Panc1 (cell line): ENCODE results near the gene MEGF8. TPM values are rescaled to one million over a fixed set of nuclear protein-coding genes. Genes with fewer than 3 reads are reported as not detected.

Experiments used
- ATAC-seq: fragments of 200-7000 bp; cut with Tn5 transposase; 2 replicates; pipeline ENCODE4 v1.9.1; 2020; ENCODE audit warnings: mild to moderate bottlenecking, moderate library complexity
- BruUV-seq: library from RNA; stranded (reverse); fragments of 400-500 nt; replicated peaks from 2 replicates; lab custom pipeline; 2021; lab: Mats Ljungman, UMichigan
- CTCF ChIA-PET: fragments of 300-600 bp; sonication (Branson Sonifier 250); formaldehyde crosslinking; loops from one replicate; lab custom pipeline; 2022; ENCODE audit warnings: antibody characterized with exemption; lab: Charles Lee
- POLR2A ChIA-PET: fragments of 300-600 bp; sonication (Branson Sonifier 250); formaldehyde crosslinking; loops from one replicate; lab custom pipeline; 2022; ENCODE audit warnings: antibody characterized with exemption; lab: Charles Lee
- DNase-seq: peaks from one replicate; pipeline ENCODE4 v3.0.0-alpha.2; 2010; ENCODE audit warnings: low read depth, low spot score
- H3K27ac ChIP-seq: 2 replicates; pipeline ENCODE4 v1.5.1; 2011; ENCODE audit warnings: mild to moderate bottlenecking, low read length, inconsistent platforms
- H3K27me3 ChIP-seq: fragments of 200-500 bp; sonication (Bioruptor generic); 2 replicates; pipeline ENCODE4 v1.6.0; 2014; ENCODE audit warnings: low read length, inconsistent platforms; ENCODE audit not compliant: control insufficient read depth, insufficient read depth
- H3K36me3 ChIP-seq: fragments of 200-500 bp; sonication (Bioruptor generic); 2 replicates; pipeline ENCODE4 v1.5.1; 2014; ENCODE audit warnings: inconsistent platforms, mild to moderate bottlenecking, low read length, moderate library complexity; ENCODE audit not compliant: control insufficient read depth, insufficient read depth
- H3K4me1 ChIP-seq: 2 replicates; pipeline ENCODE4 v1.5.1; 2011; ENCODE audit warnings: inconsistent platforms, mild to moderate bottlenecking, low read length, moderate library complexity; ENCODE audit not compliant: control insufficient read depth, insufficient read depth
- H3K4me3 ChIP-seq, 2 experiments: 2 replicates each; pipeline ENCODE4 v1.5.1; 2011 to 2012; ENCODE audit warnings: low read depth in 2 of 2, low read length in 2 of 2, mild to moderate bottlenecking in 2 of 2, inconsistent platforms in 1 of 2, moderate library complexity in 1 of 2
- H3K9me3 ChIP-seq: fragments of 200-500 bp; sonication (Bioruptor generic); 2 replicates; pipeline ENCODE4 v1.5.1; 2014; ENCODE audit warnings: low read depth, mild to moderate bottlenecking, inconsistent platforms, low read length, moderate library complexity; ENCODE audit not compliant: control insufficient read depth, insufficient read depth
- POLR2AphosphoS5 ChIP-seq: IDR thresholded peaks from 2 replicates; pipeline ENCODE4 v1.6.1; 2012; ENCODE audit warnings: mild to moderate bottlenecking, low read depth, low read length, moderate library complexity
- REST ChIP-seq, 2 experiments: IDR thresholded peaks; 2 replicates each; pipeline ENCODE4 v1.6.1; 2011 to 2012; ENCODE audit warnings: low read depth in 2 of 2, control low read depth in 1 of 2, low read length in 1 of 2, mild to moderate bottlenecking in 1 of 2, moderate library complexity in 1 of 2; ENCODE audit not compliant: insufficient read depth in 1 of 2
- SIN3A ChIP-seq: IDR thresholded peaks from 2 replicates; pipeline ENCODE4 v1.6.1; 2012; ENCODE audit warnings: low read depth, mild to moderate bottlenecking, low read length, moderate library complexity, borderline replicate concordance; ENCODE audit not compliant: insufficient read depth
- TCF7L2 ChIP-seq: IDR thresholded peaks from 2 replicates; pipeline ENCODE4 v1.6.1; 2011; ENCODE audit warnings: mild to moderate bottlenecking, low read depth, low read length, inconsistent platforms
- in situ Hi-C: cut with HindIII; loops from 2 replicates; pipeline ENCODE4 v1.10.0; 2016; ENCODE audit warnings: low sequenced_read_pairs, low pct_unique_long_range_greater_than_20kb
- intact Hi-C: fragments of 100-400 bp; cut with micrococcal nuclease; formaldehyde crosslinking; loops from one replicate; pipeline ENCODE4 v1.10.0; 2022; ENCODE audit not compliant: unreplicated experiment
- total RNA-seq: library from RNA; stranded (reverse); gene quantifications from one replicate; pipeline ENCODE4 v1.2.1, GENCODE V29; 2021; ENCODE audit not compliant: unreplicated experiment
- TF ChIP-seq, protein P1 (sequence below): fragments of 450-650 bp; IDR thresholded peaks from 2 replicates; pipeline ENCODE4 v1.5.1; 2017; ENCODE audit warnings: mild to moderate bottlenecking

The MEGF8 gene
- total RNA-seq, 1 experiment from 2014 or later = 14.2 TPM

DNA sequence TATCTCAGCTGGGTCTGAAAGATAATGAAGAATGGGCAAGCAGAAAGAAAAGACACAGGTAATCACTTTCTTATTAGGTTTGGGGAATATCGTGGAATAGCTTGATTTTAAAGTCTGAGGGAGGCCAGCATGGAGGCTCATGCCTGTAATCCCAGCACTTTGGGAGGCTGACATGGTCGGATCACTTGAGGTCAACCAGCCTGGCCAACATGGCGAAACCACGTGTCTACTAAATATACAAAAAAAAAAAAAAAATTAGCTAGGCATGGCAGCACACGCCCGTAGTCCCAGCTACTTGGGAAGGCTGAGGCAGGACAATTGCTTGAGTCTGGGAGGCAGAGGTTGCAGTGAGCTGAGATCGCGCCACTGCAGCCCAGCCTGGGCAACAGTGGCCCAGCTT is 21.6 kb upstream of the MEGF8 start:
- H3K9me3 ChIP-seq = no peaks in the 10 kb centered on the region
- ATAC-seq (no peak), DNase-seq (no peak)
- CTCF ChIA-PET = no interaction called here
- POLR2A ChIA-PET = interaction anchor here (1.0 kb wide), 1 partner anchor 12 kb away, joined by 7 read pairs; no protein-coding TSS in a partner anchor
- no peak overlapping the region for H3K4me3 ChIP-seq
- in situ Hi-C loops (no loop called here), intact Hi-C loops (no loop called here)
- no peak overlapping the region for H3K27ac ChIP-seq
- no peak for TF ChIP-seq REST (IDR thresholded peaks at IDR 0.05; ENCODE audit: insufficient read depth in 1 of 2, low read depth in 2 of 2, low read length in 1 of 2)
- TF ChIP-seq POLR2AphosphoS5 = no peak
- TF ChIP-seq, protein P1, sequence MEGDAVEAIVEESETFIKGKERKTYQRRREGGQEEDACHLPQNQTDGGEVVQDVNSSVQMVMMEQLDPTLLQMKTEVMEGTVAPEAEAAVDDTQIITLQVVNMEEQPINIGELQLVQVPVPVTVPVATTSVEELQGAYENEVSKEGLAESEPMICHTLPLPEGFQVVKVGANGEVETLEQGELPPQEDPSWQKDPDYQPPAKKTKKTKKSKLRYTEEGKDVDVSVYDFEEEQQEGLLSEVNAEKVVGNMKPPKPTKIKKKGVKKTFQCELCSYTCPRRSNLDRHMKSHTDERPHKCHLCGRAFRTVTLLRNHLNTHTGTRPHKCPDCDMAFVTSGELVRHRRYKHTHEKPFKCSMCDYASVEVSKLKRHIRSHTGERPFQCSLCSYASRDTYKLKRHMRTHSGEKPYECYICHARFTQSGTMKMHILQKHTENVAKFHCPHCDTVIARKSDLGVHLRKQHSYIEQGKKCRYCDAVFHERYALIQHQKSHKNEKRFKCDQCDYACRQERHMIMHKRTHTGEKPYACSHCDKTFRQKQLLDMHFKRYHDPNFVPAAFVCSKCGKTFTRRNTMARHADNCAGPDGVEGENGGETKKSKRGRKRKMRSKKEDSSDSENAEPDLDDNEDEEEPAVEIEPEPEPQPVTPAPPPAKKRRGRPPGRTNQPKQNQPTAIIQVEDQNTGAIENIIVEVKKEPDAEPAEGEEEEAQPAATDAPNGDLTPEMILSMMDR = no peak
- TF ChIP-seq TCF7L2 = no peak
- no peak for TF ChIP-seq SIN3A
- peaks cover 13% of the 10 kb centered on the region for H3K4me1 ChIP-seq
- no TSS peak for BruUV-seq
- no peaks in the 10 kb centered on the region; the same call in 1 of the 2 replicates for H3K36me3 ChIP-seq
- H3K27me3 ChIP-seq = no peaks in the 10 kb centered on the region

DNA sequence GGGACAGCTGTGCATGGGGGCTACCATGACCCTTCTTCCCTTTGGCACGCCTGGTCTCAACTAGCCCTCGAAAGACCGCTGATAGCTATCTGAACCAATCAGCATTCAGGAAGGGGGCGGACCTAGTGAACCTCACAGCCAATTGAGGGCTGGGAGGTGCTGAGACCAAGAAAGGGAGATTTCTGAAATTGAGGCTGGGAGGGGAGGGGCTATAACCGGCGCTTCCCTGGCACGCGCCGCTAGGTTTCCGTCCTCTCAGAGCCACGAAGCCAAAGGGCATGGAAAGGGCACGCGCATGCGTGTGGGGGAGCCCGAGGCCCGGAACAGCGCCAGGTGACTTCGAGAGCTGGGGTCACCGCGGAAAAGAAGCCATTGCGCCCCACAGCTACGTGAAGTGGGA is 18.8 kb upstream of the MEGF8 start:
- POLR2A ChIA-PET = no interaction called here

More for the DNA sequence above, 18.8 kb upstream of the MEGF8 start:
- Histone ChIP-seq H3K36me3 (no peaks in the 10 kb centered on the region; the same call in 1 of the 2 replicates), H3K4me1 (peaks cover 8% of the 10 kb centered on the region), H3K27ac (no peak overlapping the region), H3K9me3 (no peaks in the 10 kb centered on the region), H3K27me3 (no peaks in the 10 kb centered on the region), H3K4me3 (no peak overlapping the region)
- DNase-seq = no peak
- intact Hi-C loops (no loop called here), in situ Hi-C loops (no loop called here)
- no peak for ATAC-seq
- BruUV-seq = no TSS peak
- TF ChIP-seq, protein P1 = no peak
- no peak for TF ChIP-seq REST (IDR thresholded peaks at IDR 0.05; ENCODE audit: insufficient read depth in 1 of 2, low read depth in 2 of 2, low read length in 1 of 2)
- TF ChIP-seq TCF7L2 = no peak
- CTCF ChIA-PET = no interaction called here
